Colonic mucosa (tissue), 4 donors: ENCODE measurements around the gene CHST9. TPM values are rescaled to one million over a fixed set of nuclear protein-coding genes. Genes with fewer than 3 reads are reported as not detected.

Source experiments
- DNase-seq: peaks from one replicate; pipeline ENCODE4 v3.0.0-alpha.2; 2020
- H3K27ac ChIP-seq: fragments of 200-600 bp; one replicate; pipeline ENCODE4 v1.8.0; 2021
- H3K27me3 ChIP-seq: fragments of 200-600 bp; one replicate; pipeline ENCODE4 v1.8.0; 2021
- H3K36me3 ChIP-seq: fragments of 200-600 bp; one replicate; pipeline ENCODE4 v1.8.0; 2021
- H3K4me1 ChIP-seq: fragments of 200-600 bp; one replicate; pipeline ENCODE4 v1.8.0; 2021; ENCODE audit warnings: mild to moderate bottlenecking
- H3K4me3 ChIP-seq: fragments of 200-600 bp; one replicate; pipeline ENCODE4 v1.8.0; 2021
- H3K9ac ChIP-seq, 2 donors: one replicate each; pipeline ENCODE4 v1.7.0; 2013; ENCODE audit warnings: control low read depth in 2 of 2, low read depth in 2 of 2, low read length in 2 of 2
- H3K9me3 ChIP-seq: fragments of 200-600 bp; one replicate; pipeline ENCODE4 v1.8.0; 2021
- intact Hi-C: fragments of 100-400 bp; cut with DNase I; formaldehyde crosslinking; loops from one replicate; pipeline ENCODE4 v1.14.1; 2022
- total RNA-seq, 2 donors: library from RNA; stranded (reverse); fragmentation: NEBNext Ultra II Directional in 1 of 2; extraction: Animal tissue kit (Norgen Biotek cat#: 25700) in 1 of 2; gene quantifications; one replicate each; pipeline ENCODE4 v1.2.1, GENCODE V29; 2021
- TF ChIP-seq, protein P1 (sequence below): fragments of 200-600 bp; IDR thresholded peaks from one replicate; pipeline ENCODE4 v1.8.0; 2022; ENCODE audit warnings: antibody characterized with exemption, mild to moderate bottlenecking
- donor health status: healthy.
- donor health status: DM: no; HTN: no; CAD: no.
- donor health status: DM: no; HTN: no; CAD: no.

CHST9 gene
- total RNA-seq, 2 donors from 2014 or later = 0.05 to 0.32 TPM

DNA sequence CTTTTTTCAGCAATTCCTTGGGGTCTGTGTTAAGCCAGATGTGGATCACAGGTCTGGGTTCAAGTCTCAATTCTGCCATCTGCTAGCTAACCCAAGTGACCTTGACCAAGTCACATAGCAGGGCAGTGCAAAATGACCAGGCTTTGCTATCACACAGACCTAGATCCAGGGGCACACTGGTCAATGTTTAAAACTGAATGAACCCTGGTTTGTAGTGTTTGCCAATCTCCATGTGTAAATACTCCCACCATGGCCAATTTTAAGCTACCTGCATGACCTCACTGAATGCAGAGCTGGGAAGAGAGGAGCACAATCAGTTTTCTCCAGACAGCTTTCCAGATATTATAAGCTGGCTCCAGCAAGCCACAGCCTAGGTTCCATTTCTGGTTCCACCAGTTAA, 142.9 kb downstream of the CHST9 start:
- no peak overlapping the region for H3K9ac ChIP-seq
- no peak overlapping the region for H3K4me3 ChIP-seq
- H3K27ac ChIP-seq = no peak overlapping the region
- no peaks in the 10 kb centered on the region for H3K4me1 ChIP-seq
- no peaks in the 10 kb centered on the region for H3K36me3 ChIP-seq
- H3K27me3 ChIP-seq = no peaks in the 10 kb centered on the region
- DNase-seq = no peak
- intact Hi-C loops = no loop called here
- no peaks in the 10 kb centered on the region for H3K9me3 ChIP-seq
- TF ChIP-seq, protein P1, sequence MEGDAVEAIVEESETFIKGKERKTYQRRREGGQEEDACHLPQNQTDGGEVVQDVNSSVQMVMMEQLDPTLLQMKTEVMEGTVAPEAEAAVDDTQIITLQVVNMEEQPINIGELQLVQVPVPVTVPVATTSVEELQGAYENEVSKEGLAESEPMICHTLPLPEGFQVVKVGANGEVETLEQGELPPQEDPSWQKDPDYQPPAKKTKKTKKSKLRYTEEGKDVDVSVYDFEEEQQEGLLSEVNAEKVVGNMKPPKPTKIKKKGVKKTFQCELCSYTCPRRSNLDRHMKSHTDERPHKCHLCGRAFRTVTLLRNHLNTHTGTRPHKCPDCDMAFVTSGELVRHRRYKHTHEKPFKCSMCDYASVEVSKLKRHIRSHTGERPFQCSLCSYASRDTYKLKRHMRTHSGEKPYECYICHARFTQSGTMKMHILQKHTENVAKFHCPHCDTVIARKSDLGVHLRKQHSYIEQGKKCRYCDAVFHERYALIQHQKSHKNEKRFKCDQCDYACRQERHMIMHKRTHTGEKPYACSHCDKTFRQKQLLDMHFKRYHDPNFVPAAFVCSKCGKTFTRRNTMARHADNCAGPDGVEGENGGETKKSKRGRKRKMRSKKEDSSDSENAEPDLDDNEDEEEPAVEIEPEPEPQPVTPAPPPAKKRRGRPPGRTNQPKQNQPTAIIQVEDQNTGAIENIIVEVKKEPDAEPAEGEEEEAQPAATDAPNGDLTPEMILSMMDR = no peak

DNA sequence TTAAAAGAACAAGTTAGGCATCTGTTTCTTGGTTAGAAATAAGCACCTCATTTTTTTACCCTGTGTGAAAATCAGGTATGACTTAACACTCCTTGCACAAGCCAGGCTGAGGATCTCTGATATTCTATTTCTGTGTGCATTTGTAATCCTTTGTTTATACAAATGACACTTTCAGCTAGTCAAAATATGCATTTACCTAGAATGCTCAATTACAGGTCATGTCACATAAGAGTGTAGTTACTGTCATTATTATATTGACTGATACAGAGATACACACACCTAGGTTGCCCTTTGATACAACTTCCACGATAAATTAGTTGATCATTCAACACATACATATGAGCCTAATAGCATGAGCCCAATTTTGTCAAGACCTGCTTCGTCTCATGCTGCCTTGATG, 144.3 kb downstream of the CHST9 start:
- H3K4me1 ChIP-seq = no peaks in the 10 kb centered on the region
- intact Hi-C loops = no loop called here

DNA sequence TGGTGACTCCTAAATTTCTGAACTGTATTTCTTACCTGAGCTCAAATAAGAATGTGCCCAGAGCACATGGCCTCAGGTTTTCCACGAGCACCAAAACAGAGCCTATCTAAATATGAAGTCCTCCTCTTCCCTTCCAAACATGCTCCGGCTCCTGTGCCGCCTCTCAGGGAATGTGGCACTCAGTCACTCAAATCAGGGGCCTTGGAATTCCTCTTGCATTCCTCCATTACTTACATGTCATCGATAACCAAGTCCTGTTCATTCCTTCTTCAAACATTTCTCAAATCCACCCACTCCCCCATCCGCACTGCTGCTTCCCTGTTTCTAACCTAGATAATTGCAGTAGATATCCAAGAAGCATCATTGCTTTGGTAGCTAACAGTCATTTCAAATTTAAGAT, 151.4 kb downstream of the CHST9 start:
- no peaks in the 10 kb centered on the region for H3K9me3 ChIP-seq
- DNase-seq = no peak
- no peak overlapping the region for H3K27ac ChIP-seq
- TF ChIP-seq, protein P1 = no peak
- H3K36me3 ChIP-seq = no peaks in the 10 kb centered on the region
- no peaks in the 10 kb centered on the region for H3K27me3 ChIP-seq
- no peak overlapping the region for H3K4me3 ChIP-seq
- no peaks in the 10 kb centered on the region for H3K4me1 ChIP-seq
- intact Hi-C loops = no loop called here
- H3K9ac ChIP-seq = no peak overlapping the region

More for the DNA sequence above, 144.3 kb downstream of the CHST9 start:
- Histone ChIP-seq H3K9ac (no peak overlapping the region), H3K27ac (no peak overlapping the region), H3K9me3 (no peaks in the 10 kb centered on the region), H3K27me3 (no peaks in the 10 kb centered on the region), H3K4me3 (no peak overlapping the region), H3K36me3 (no peaks in the 10 kb centered on the region)
- DNase-seq = no peak
- TF ChIP-seq, protein P1 = no peak

DNA sequence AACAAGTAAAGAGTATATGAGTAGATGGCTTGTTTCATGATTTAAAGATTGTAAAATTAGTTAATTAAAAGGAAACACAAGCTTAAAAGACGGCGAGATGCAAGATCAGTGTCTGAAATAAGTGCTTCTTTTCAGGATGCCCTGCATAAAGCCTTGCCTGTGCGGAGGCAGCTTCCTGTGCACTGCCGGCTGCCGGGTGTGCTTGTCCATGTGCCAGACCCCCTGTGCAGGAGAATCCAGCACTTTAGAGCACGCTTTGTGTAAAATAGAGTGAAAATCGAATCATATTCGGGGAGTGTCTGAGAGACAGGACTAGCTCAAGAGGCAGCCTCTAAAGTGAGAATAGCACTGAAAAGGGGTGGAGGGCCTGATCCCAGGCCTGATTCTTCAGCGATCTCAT, 154.7 kb downstream of the CHST9 start:
- DNase-seq = no peak
- TF ChIP-seq, protein P1 = no peak
- no peak overlapping the region for H3K4me3 ChIP-seq
- no peaks in the 10 kb centered on the region for H3K27me3 ChIP-seq
- H3K27ac ChIP-seq = no peak overlapping the region
- H3K4me1 ChIP-seq = no peaks in the 10 kb centered on the region
- H3K9ac ChIP-seq = no peak overlapping the region
- no peaks in the 10 kb centered on the region for H3K9me3 ChIP-seq
- H3K36me3 ChIP-seq = no peaks in the 10 kb centered on the region
- intact Hi-C loops = no loop called here

DNA sequence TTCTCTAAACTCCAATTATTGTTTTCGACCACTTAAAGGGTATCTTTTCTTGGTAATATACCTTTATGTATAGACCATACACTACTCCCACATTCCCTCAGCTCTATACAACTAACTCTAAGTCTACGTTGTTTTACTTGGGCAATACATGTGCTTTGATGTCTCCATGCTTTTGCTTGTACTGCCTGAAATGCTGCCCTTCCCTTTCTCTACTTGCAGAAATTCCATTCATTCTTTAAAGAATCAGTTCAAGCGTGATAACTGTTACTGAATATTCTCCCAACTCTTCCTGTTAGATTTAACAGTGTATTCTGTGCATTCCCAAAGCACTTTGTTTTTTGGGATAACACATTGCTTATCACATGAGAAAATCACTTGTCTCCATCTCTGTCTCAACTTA, 162.6 kb downstream of the CHST9 start:
- intact Hi-C loops = no loop called here
- H3K36me3 ChIP-seq = no peaks in the 10 kb centered on the region
- DNase-seq = no peak
- H3K9ac ChIP-seq = no peak overlapping the region
- H3K4me1 ChIP-seq = no peaks in the 10 kb centered on the region
- H3K9me3 ChIP-seq = no peaks in the 10 kb centered on the region
- H3K4me3 ChIP-seq = no peak overlapping the region
- TF ChIP-seq, protein P1 = no peak
- H3K27me3 ChIP-seq = no peaks in the 10 kb centered on the region
- no peak overlapping the region for H3K27ac ChIP-seq
